A549 treated with CpdA at 1 μM for 4 hours (cell line): ENCODE measurements around the gene GUCD1. TPM values are rescaled to one million over a fixed set of nuclear protein-coding genes. Genes with fewer than 3 reads are reported as not detected.

ENCODE experiments used
- total RNA-seq: library from RNA; stranded (reverse); fragments of 200-300 nt; extraction: Qiagen RNA extraction; gene quantifications from 5 replicates; pipeline ENCODE4 v1.2.3, GENCODE V29; 2022; ENCODE audit warnings: low read depth

Gene GUCD1
- total RNA-seq: 42.1 to 47.3 TPM (median 45.7 TPM) in 5 replicates

GRCh38 chr22:24554313-24555164, at the start of gene GUCD1:
GUCD1 (minus strand) TSS chr22:24555138; CDS start chr22:24554991, 147 bp downstream.

GRCh38 chr22:24602847-24603769, 48.2 kb upstream of the GUCD1 start, which contains the start of gene GGT1:
GGT1 (plus strand) TSS chr22:24603193; CDS start chr22:24611082, 7,889 bp downstream.

DNA sequence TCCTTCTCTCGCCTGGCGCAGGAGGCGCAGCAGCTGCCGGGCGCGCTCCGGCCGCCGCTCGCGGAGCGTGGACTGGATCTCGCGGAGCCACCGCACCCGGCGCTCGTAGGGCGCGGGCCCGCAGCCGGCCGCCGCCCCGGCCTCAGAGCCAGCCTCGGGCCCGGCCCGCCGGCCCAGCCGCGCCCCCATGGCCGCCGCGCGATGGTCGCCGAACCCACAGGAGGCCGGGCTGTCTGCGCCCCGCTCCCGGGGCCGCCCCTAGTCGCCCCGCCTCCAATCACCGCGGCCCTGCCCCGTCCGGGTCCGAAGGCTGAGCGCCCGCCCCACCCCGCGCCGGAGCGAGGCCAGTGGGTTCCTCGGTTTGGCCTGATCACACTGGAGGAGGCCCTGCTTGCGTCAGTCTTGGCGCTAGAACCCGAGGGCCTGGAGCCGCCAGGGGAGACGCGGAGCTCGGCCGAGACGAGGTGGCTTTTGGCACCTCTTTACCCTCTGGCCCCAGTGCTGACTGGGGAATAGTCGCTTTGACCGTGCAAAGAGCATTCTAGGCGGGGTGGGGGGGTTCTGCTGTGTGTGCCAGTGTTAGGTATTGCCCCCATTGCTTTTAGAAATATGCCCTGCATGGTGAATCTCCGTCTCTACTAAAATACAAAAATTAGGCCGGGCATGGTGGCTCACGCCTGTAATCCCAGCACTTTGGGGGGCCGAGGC, 38.1 kb upstream of the GUCD1 start, which contains the start of gene LRRC75B:
Gene LRRC75B, minus strand, starts transcription at position 223 of the 708 bp plus-strand sequence. Its CDS starts 34 bp downstream, at position 189.

DNA sequence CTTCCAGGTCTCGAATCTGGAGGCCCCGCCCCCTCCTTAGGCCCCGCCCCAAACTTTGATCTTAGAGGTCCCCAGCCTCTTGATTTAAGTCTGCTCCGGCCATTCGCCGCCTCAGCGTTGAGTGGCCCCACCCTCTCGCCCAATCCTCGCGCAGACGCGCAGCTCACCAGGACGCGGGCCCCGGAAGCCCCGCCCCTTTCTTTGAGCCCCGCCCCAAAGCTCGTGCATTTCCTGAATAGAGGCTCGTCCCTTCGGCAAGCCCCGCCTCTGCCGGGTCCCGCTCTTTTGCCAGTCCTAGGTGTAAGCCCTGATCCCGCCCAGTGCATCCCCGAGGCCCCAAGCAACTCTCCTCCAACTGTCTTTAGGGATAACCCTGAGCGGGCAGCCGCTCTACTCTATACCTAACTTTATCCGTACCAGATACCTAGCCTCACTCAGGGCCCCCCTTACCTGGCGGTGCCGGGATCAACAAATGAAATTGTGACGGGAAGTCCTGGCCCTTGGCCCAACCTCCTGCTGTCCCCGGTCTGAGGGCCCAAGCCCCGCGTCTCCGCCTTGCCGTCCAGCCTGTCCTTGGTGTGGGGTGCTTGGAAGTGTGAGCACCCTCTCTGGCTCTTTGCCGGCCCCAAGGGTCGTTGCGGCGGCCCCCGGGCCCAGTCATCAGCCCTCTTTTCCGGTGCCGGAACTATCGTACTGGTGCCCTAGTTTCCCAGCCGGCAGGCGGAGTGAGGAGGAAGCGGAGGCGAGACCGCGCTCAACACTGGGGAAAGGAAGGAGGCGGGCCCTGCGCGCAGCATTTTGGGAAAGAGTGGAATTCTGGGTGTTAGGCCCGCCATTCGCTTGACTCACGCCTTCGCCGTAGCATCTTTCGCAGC, 464 bp upstream of the GUCD1 start, which contains the start of gene SNRPD3:
Gene SNRPD3, plus strand, starts transcription at position 835 of the 875 bp plus-strand sequence. CDS start 1,676 bp downstream, outside the sequence.

GRCh38 chr22:24494528-24495364, 60.2 kb downstream of the GUCD1 start, which contains the start of gene UPB1:
UPB1 (plus strand) TSS chr22:24495332; CDS start chr22:24495404, 72 bp downstream.

Other genes starting within 250 kb of the GUCD1 start
- 0.88 to 1.0 TPM (median 0.94 TPM) in 5 replicates for gene ADORA2A, start 127.5 kb downstream of the GUCD1 start, total RNA-seq
- not detected in 5 replicates for gene UPB1, start 59.8 kb downstream of the GUCD1 start, total RNA-seq
- 140 to 280 TPM (median 158 TPM) in 5 replicates for gene SNRPD3, start 861 bp upstream of the GUCD1 start, total RNA-seq
- gene LRRC75B, start 37.9 kb upstream of the GUCD1 start, total RNA-seq: 5.8 to 9.6 TPM (median 8.2 TPM) in 5 replicates
- 80.5 to 113 TPM (median 104 TPM) in 5 replicates for gene GGT1, start 48.1 kb upstream of the GUCD1 start, total RNA-seq
- gene PIWIL3, start 219.6 kb upstream of the GUCD1 start, total RNA-seq: not detected in 5 replicates